ENCODE measurements around the gene GLOD4. TPM values are rescaled to one million over a fixed set of nuclear protein-coding genes. Genes with fewer than 3 reads are reported as not detected.
"Not testable (repeated sequence)": the region's sequence is repeated elsewhere in the genome, so short reads cannot be mapped to it uniquely, and the experiment has no call there.

The GLOD4 gene
- total RNA-seq, 1 donor from 2014 or later: 36.5 TPM

- Histone ChIP-seq H3K9ac (ENCODE audit: low read depth in 1 of 3, low read length in 3 of 3) (peak overlapping the region; percentile 68 to 80 (median 74)), H3K36me3 (ENCODE audit: control insufficient read depth in 3 of 3, insufficient read depth in 3 of 3, low read length in 3 of 3) (peaks cover 20 to 23% (median 21%) of the 10 kb centered on the region in 3 donors), H3K27ac (ENCODE audit: low read depth, low read length) (peak overlapping the region; percentile 16), H3K27me3 (ENCODE audit: control insufficient read depth in 3 of 3, insufficient read depth in 3 of 3, low read length in 3 of 3) (no peaks in the 10 kb centered on the region), H3K9me3 (ENCODE audit: control insufficient read depth in 3 of 3, low read length in 3 of 3) (no peaks in the 10 kb centered on the region), H3K4me1 (ENCODE audit: control insufficient read depth in 3 of 3, insufficient read depth in 3 of 3, low read length in 3 of 3) (peaks cover 24 to 28% (median 26%) of the 10 kb centered on the region in 3 donors), H3K4me3 (ENCODE audit: low read length in 3 of 3) (peak overlapping the region; percentile 62 to 78 (median 63))
Measured at GRCh38 chr17:795276-795675, 13.2 kb upstream of the GLOD4 start.

- H3K9me3 ChIP-seq (ENCODE audit: control insufficient read depth in 3 of 3, low read length in 3 of 3): no peaks in the 10 kb centered on the region
- peaks cover 20 to 27% (median 24%) of the 10 kb centered on the region in 3 donors for H3K36me3 ChIP-seq (ENCODE audit: control insufficient read depth in 3 of 3, insufficient read depth in 3 of 3, low read length in 3 of 3)
- peak overlapping the region; percentile 62 to 78 (median 63) for H3K4me3 ChIP-seq (ENCODE audit: low read length in 3 of 3)
- H3K27me3 ChIP-seq (ENCODE audit: control insufficient read depth in 3 of 3, insufficient read depth in 3 of 3, low read length in 3 of 3): no peaks in the 10 kb centered on the region
- H3K27ac ChIP-seq (ENCODE audit: low read depth, low read length): peak overlapping the region; percentile 51
- H3K9ac ChIP-seq (ENCODE audit: low read depth in 1 of 3, low read length in 3 of 3): peak overlapping the region; percentile 68 to 80 (median 74)
- peaks cover 24 to 28% (median 26%) of the 10 kb centered on the region in 3 donors for H3K4me1 ChIP-seq (ENCODE audit: control insufficient read depth in 3 of 3, insufficient read depth in 3 of 3, low read length in 3 of 3)
Measured at GRCh38 chr17:794876-795275, 12.8 kb upstream of the GLOD4 start.

GRCh38 chr17:792277-792676, 10.2 kb upstream of the GLOD4 start:
- Histone ChIP-seq H3K4me1 (ENCODE audit: control insufficient read depth in 3 of 3, insufficient read depth in 3 of 3, low read length in 3 of 3) (peaks cover 13 to 17% (median 16%) of the 10 kb centered on the region in 3 donors), H3K27me3 (ENCODE audit: control insufficient read depth in 3 of 3, insufficient read depth in 3 of 3, low read length in 3 of 3) (no peaks in the 10 kb centered on the region), H3K9me3 (ENCODE audit: control insufficient read depth in 3 of 3, low read length in 3 of 3) (no peaks in the 10 kb centered on the region), H3K36me3 (ENCODE audit: control insufficient read depth in 3 of 3, insufficient read depth in 3 of 3, low read length in 3 of 3) (peaks cover 38 to 44% (median 43%) of the 10 kb centered on the region in 3 donors), H3K9ac (ENCODE audit: low read depth in 1 of 3, low read length in 3 of 3) (no peak overlapping the region), H3K4me3 (ENCODE audit: low read length in 3 of 3) (no peak overlapping the region), H3K27ac (ENCODE audit: low read depth, low read length) (no peak overlapping the region)

DNA sequence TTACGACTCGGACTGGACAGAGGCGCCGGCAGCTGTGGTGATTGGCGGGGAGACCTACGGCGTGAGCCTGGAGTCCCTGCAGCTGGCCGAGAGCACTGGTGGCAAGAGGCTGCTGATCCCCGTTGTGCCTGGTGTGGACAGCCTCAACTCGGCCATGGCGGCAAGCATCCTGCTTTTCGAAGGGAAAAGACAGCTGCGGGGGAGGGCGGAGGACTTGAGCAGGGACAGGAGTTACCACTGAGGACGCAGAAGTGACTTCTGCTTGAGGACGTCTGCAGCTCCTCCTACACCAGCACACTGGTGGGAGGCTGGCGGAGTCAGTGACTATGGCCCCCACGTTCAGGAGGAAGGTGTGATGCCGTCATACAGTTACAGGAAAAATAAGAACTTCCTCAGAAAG, 9.7 kb upstream of the GLOD4 start:
- Histone ChIP-seq H3K9me3 (ENCODE audit: control insufficient read depth in 3 of 3, low read length in 3 of 3) (no peaks in the 10 kb centered on the region), H3K27ac (ENCODE audit: low read depth, low read length) (no peak overlapping the region), H3K4me1 (ENCODE audit: control insufficient read depth in 3 of 3, insufficient read depth in 3 of 3, low read length in 3 of 3) (peaks cover 13 to 17% (median 14%) of the 10 kb centered on the region in 3 donors), H3K27me3 (ENCODE audit: control insufficient read depth in 3 of 3, insufficient read depth in 3 of 3, low read length in 3 of 3) (no peaks in the 10 kb centered on the region), H3K4me3 (ENCODE audit: low read length in 3 of 3) (no peak overlapping the region), H3K9ac (ENCODE audit: low read depth in 1 of 3, low read length in 3 of 3) (no peak overlapping the region), H3K36me3 (ENCODE audit: control insufficient read depth in 3 of 3, insufficient read depth in 3 of 3, low read length in 3 of 3) (peaks cover 38 to 43% (median 40%) of the 10 kb centered on the region in 3 donors)

DNA sequence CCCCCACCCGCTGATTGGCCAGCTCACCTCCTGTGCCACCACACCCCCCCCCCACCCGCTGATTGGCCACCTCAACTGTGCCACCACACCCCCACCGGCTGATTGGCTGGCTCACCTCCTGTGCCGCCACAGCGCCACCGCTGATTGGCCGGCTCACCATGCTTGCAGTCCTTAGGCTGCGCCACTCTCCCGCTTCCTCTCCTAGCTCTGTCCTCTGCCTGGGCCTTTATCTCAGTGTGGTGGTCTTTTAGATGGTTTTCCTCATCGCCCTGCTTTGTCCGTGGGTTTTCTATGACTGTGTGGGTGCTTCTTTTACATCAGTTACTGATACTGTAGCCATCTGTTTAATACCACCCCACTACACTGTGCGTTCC, 8.8 kb upstream of the GLOD4 start:
- not testable (repeated sequence) for H3K9me3 ChIP-seq (ENCODE audit: control insufficient read depth in 3 of 3, low read length in 3 of 3); H3K27ac ChIP-seq (ENCODE audit: low read depth, low read length); H3K9ac ChIP-seq (ENCODE audit: low read depth in 1 of 3, low read length in 3 of 3); H3K27me3 ChIP-seq (ENCODE audit: control insufficient read depth in 3 of 3, insufficient read depth in 3 of 3, low read length in 3 of 3); H3K4me3 ChIP-seq (ENCODE audit: low read length in 3 of 3)
- Histone ChIP-seq H3K36me3 (ENCODE audit: control insufficient read depth in 3 of 3, insufficient read depth in 3 of 3, low read length in 3 of 3) (peaks cover 38 to 43% (median 38%) of the 10 kb centered on the region in 3 donors), H3K4me1 (ENCODE audit: control insufficient read depth in 3 of 3, insufficient read depth in 3 of 3, low read length in 3 of 3) (peaks cover 12 to 16% (median 13%) of the 10 kb centered on the region in 3 donors)

GRCh38 chr17:789931-790873, 8.1 kb upstream of the GLOD4 start:
- H3K36me3 ChIP-seq (ENCODE audit: control insufficient read depth in 3 of 3, insufficient read depth in 3 of 3, low read length in 3 of 3): peaks cover 38 to 44% (median 40%) of the 10 kb centered on the region in 3 donors
- H3K27ac ChIP-seq (ENCODE audit: low read depth, low read length); H3K27me3 ChIP-seq (ENCODE audit: control insufficient read depth in 3 of 3, insufficient read depth in 3 of 3, low read length in 3 of 3); H3K9ac ChIP-seq (ENCODE audit: low read depth in 1 of 3, low read length in 3 of 3); H3K4me1 ChIP-seq (ENCODE audit: control insufficient read depth in 3 of 3, insufficient read depth in 3 of 3, low read length in 3 of 3); H3K4me3 ChIP-seq (ENCODE audit: low read length in 3 of 3); H3K9me3 ChIP-seq (ENCODE audit: control insufficient read depth in 3 of 3, low read length in 3 of 3): not testable (repeated sequence)

- H3K27ac ChIP-seq (ENCODE audit: low read depth, low read length): no peak overlapping the region
- H3K4me1 ChIP-seq (ENCODE audit: control insufficient read depth in 3 of 3, insufficient read depth in 3 of 3, low read length in 3 of 3): peaks cover under 1 to 5% (median under 1%) of the 10 kb centered on the region in 3 donors
- no peaks in the 10 kb centered on the region for H3K9me3 ChIP-seq (ENCODE audit: control insufficient read depth in 3 of 3, low read length in 3 of 3)
- no peaks in the 10 kb centered on the region for H3K27me3 ChIP-seq (ENCODE audit: control insufficient read depth in 3 of 3, insufficient read depth in 3 of 3, low read length in 3 of 3)
- peaks cover 40 to 49% (median 43%) of the 10 kb centered on the region in 3 donors for H3K36me3 ChIP-seq (ENCODE audit: control insufficient read depth in 3 of 3, insufficient read depth in 3 of 3, low read length in 3 of 3)
- H3K9ac ChIP-seq (ENCODE audit: low read depth in 1 of 3, low read length in 3 of 3): no peak overlapping the region
- H3K4me3 ChIP-seq (ENCODE audit: low read length in 3 of 3): no peak overlapping the region
Measured at GRCh38 chr17:789160-789840, 7.2 kb upstream of the GLOD4 start.

DNA sequence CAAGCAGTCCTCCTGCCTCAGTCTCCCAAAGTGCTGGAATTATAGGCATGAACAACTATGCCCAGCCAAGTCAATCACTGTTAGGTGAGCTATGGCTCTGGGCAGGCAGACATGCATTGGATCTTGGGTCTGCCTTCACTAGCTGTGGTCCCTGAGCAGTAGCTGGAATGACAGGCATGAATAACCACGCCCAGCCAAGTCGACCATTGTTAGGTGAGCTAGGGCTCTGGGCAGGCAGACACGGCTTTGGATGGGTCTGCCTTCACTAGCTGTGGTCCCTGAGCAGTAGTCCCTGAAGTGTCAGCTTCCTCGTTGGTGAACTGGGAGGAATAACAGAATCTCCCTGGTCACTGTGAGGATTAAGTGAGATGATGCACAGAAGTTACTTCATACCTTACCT, 6.5 kb upstream of the GLOD4 start:
- H3K36me3 ChIP-seq (ENCODE audit: control insufficient read depth in 3 of 3, insufficient read depth in 3 of 3, low read length in 3 of 3): peaks cover 44 to 52% (median 46%) of the 10 kb centered on the region in 3 donors

GRCh38 chr17:787641-788221, 5.7 kb upstream of the GLOD4 start:
- peaks cover 42 to 51% (median 45%) of the 10 kb centered on the region in 3 donors for H3K36me3 ChIP-seq (ENCODE audit: control insufficient read depth in 3 of 3, insufficient read depth in 3 of 3, low read length in 3 of 3)

More for the DNA sequence above, 6.5 kb upstream of the GLOD4 start:
- no peak overlapping the region for H3K27ac ChIP-seq (ENCODE audit: low read depth, low read length)
- H3K9ac ChIP-seq (ENCODE audit: low read depth in 1 of 3, low read length in 3 of 3): no peak overlapping the region
- no peaks in the 10 kb centered on the region for H3K27me3 ChIP-seq (ENCODE audit: control insufficient read depth in 3 of 3, insufficient read depth in 3 of 3, low read length in 3 of 3)
- H3K4me3 ChIP-seq (ENCODE audit: low read length in 3 of 3): no peak overlapping the region
- no peaks in the 10 kb centered on the region for H3K9me3 ChIP-seq (ENCODE audit: control insufficient read depth in 3 of 3, low read length in 3 of 3)
- H3K4me1 ChIP-seq (ENCODE audit: control insufficient read depth in 3 of 3, insufficient read depth in 3 of 3, low read length in 3 of 3): peaks cover 5 to 11% (median 8%) of the 10 kb centered on the region in 3 donors

More at GRCh38 chr17:787641-788221, 5.7 kb upstream of the GLOD4 start:
- H3K27me3 ChIP-seq (ENCODE audit: control insufficient read depth in 3 of 3, insufficient read depth in 3 of 3, low read length in 3 of 3): no peaks in the 10 kb centered on the region
- H3K9ac ChIP-seq (ENCODE audit: low read depth in 1 of 3, low read length in 3 of 3): no peak overlapping the region
- no peak overlapping the region for H3K4me3 ChIP-seq (ENCODE audit: low read length in 3 of 3)
- H3K4me1 ChIP-seq (ENCODE audit: control insufficient read depth in 3 of 3, insufficient read depth in 3 of 3, low read length in 3 of 3): peaks cover 13 to 19% (median 16%) of the 10 kb centered on the region in 3 donors
- H3K27ac ChIP-seq (ENCODE audit: low read depth, low read length): no peak overlapping the region
- no peaks in the 10 kb centered on the region for H3K9me3 ChIP-seq (ENCODE audit: control insufficient read depth in 3 of 3, low read length in 3 of 3)

Data from skeletal muscle tissue (tissue), 4 donors.